Activated CD4-positive, alpha-beta T cell treated with anti-CD3 and anti-CD28 coated beads for 36 hours (primary cell): Measurements from ENCODE around the gene IQGAP2. TPM values are rescaled to one million over a fixed set of nuclear protein-coding genes. Genes with fewer than 3 reads are reported as not detected.
"Not testable (repeated sequence)": the region's sequence is repeated elsewhere in the genome, so short reads cannot be mapped to it uniquely, and the experiment has no call there.

Experiments
- ATAC-seq: fragments of 200-7000 bp; cut with Tn5 transposase; one replicate; pipeline ENCODE4 v1.10.0; 2021; ENCODE audit warnings: mild to moderate bottlenecking, moderate library complexity
- CTCF ChIA-PET: fragments of 350-600 bp; sonication (Branson Sonifier 250); formaldehyde crosslinking; loops from one replicate; lab custom pipeline; 2021; ENCODE audit warnings: antibody characterized with exemption; lab: Charles Lee
- POLR2A ChIA-PET: fragments of 350-600 bp; sonication (Branson Sonifier 250); formaldehyde crosslinking; loops from one replicate; lab custom pipeline; 2021; ENCODE audit warnings: antibody characterized with exemption, inconsistent platforms; lab: Charles Lee
- DNase-seq: peaks from one replicate; pipeline ENCODE4 v3.0.0-alpha.2; 2020
- H3K27ac Mint-ChIP-seq: one replicate; pipeline ENCODE4 v1.8.0; 2021; ENCODE audit warnings: mixed read lengths
- H3K27me3 Mint-ChIP-seq: one replicate; pipeline ENCODE4 v1.8.0; 2021; ENCODE audit warnings: mixed read lengths
- H3K36me3 Mint-ChIP-seq: one replicate; pipeline ENCODE4 v1.8.0; 2021; ENCODE audit warnings: low read depth, mixed read lengths
- H3K4me1 Mint-ChIP-seq: one replicate; pipeline ENCODE4 v1.8.0; 2021; ENCODE audit warnings: mixed read lengths
- H3K4me3 Mint-ChIP-seq: one replicate; pipeline ENCODE4 v1.8.0; 2021; ENCODE audit warnings: mild to moderate bottlenecking, moderate library complexity, mixed read lengths
- H3K9me3 Mint-ChIP-seq: one replicate; pipeline ENCODE4 v1.8.0; 2021; ENCODE audit warnings: low read depth, mixed read lengths
- intact Hi-C, 2 experiments: fragments of 100-400 bp; cut with DNase I in 1 of 2; cut with micrococcal nuclease in 1 of 2; formaldehyde crosslinking; loops; one replicate each; pipeline versions ENCODE4 v1.14.2 to v1.15.1; 2022 to 2024; cut with DNase I, micrococcal nuclease
- total RNA-seq, 2 experiments: library from RNA; stranded (reverse); gene quantifications; one replicate each; pipeline ENCODE4 v1.2.3, GENCODE V29; 2021

Gene IQGAP2
- total RNA-seq, 2 experiments from 2014 or later: 62.7 to 82.7 TPM

DNA sequence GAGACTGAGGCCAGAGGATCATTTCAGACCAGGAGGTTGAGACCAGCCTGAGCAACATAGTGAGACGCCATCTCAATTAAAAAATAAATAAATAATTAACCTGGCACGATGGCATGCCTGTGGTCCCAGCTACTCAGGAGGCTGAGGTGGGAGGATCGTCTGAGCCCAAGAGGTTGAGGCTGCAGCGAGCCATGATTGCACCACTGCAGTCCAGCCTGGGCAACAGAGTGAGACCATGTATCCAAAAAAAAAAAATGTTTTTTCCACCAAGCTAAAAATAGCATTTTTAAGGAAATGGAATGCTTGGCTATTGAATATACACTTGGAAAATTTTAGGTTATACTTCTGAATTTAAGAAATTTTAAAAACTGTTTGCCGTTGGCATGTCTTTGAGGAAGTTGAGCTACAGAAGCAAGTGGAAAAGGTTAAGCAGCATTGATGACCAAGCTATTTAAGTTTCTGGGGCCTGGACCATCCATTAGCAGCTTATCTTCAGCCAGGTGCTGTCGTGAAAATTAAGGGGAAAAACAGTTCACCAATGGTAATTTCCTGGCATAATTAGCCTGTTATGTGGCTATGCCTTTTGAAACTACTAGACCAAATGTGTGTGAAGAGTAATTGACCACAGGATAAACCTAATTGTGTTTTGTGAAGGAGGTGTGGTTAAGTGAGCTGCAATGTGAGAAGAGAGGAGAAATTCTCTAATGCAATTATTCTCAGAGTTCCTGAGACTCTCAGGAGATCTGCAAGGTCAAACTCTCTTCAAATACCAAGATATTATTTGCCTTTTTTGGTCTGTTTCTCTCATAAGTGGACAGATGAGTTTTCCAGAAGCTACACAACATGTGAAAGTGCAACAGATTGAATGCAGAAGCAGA is 333.8 kb downstream of the IQGAP2 start:
- Mint-ChIP-seq H3K27me3 (no peaks in the 10 kb centered on the region), H3K36me3 (no peaks in the 10 kb centered on the region), H3K27ac (no peak overlapping the region), H3K4me3 (no peak overlapping the region), H3K4me1 (peaks cover 24% of the 10 kb centered on the region), H3K9me3 (no peaks in the 10 kb centered on the region)
- intact Hi-C loops: loop anchor here in 1 of 2 experiments (5.0 kb wide), 1 partner anchor 195 kb away; no protein-coding TSS in a partner anchor
- ChIA-PET CTCF (interaction anchor here (0.7 to 6.9 kb wide), 4 partner anchors 14 to 589 kb away, joined by 3 to 43 read pairs (median 4); no protein-coding TSS in a partner anchor), POLR2A (no interaction called here)
- ATAC-seq: no peak
- DNase-seq: no peak

DNA sequence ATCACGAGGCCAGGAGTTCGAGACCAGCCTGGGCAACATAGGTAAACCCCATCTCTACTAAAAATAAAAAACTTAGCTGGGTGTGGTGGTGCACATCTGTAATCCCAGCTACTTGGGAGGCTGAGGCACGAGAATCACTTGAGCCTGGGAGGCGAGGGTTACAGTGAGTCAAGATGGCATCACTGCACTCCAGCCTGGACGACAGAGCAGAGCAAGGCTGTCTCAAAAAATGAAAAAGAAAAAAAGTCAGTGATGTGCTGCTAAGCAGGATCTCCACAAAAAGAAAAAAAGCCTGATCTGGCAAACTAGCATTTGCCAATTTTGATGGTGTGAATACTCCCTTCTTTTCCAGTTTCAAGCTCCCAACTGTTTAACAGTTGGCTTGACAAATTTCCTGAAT is 334.8 kb downstream of the IQGAP2 start:
- intact Hi-C loops: loop anchor here (2.0 to 5.0 kb wide), 6 partner anchors 23 to 335 kb away; partner anchors contain the start of gene IQGAP2 (in 1 of the 2)
- Mint-ChIP-seq H3K9me3 (no peaks in the 10 kb centered on the region), H3K27ac (no peak overlapping the region), H3K4me3 (no peak overlapping the region), H3K4me1 (peaks cover 24% of the 10 kb centered on the region), H3K36me3 (no peaks in the 10 kb centered on the region), H3K27me3 (no peaks in the 10 kb centered on the region)
- ATAC-seq (no peak), DNase-seq (no peak)
- CTCF ChIA-PET: interaction anchor here (0.6 to 6.9 kb wide), 4 partner anchors 12 to 62 kb away, joined by 3 to 43 read pairs (median 3); no protein-coding TSS in a partner anchor
- POLR2A ChIA-PET: no interaction called here

DNA sequence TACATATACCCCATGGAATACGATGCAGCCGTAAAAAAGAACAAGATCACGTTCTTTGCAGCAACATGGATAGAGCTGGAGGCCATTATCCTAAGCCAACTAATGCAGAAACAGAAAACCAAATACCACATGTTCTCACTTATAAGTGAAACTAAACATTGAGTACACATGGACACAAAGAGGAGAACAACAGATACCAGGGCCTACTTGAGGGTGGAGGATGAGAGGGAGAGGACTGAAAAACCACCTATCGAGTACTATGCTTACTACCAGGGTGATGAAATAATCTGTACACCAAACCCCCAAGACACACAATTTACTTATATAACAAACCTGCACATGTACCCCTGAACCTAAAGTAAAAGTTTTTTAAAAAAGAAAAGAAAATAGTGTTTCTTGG is 338.4 kb downstream of the IQGAP2 start:
- intact Hi-C loops, H3K27ac Mint-ChIP-seq: not testable (repeated sequence)

DNA sequence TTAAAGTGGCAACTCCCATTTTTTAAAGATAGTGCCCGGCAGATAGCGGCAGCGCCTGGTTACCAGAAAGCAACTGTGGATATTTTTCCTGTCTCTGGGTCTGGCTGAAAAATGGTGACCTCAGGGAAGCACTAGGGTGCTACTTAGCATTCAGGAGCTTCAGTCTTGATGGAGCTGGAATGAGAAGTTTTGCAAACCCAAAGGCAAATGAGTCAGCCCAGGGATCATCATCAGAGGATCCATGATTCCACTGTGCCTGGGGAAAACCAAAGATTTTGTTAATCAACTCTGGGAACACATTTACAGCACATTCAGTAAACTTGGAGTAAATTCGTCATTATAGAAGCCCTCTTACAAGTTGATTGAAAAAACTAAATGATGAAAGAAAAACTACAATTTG is 339.5 kb downstream of the IQGAP2 start:
- CTCF ChIA-PET: no interaction called here
- Mint-ChIP-seq H3K27ac (no peak overlapping the region), H3K27me3 (no peaks in the 10 kb centered on the region), H3K36me3 (no peaks in the 10 kb centered on the region), H3K9me3 (no peaks in the 10 kb centered on the region), H3K4me1 (peaks cover 19% of the 10 kb centered on the region), H3K4me3 (no peak overlapping the region)
- intact Hi-C loops: no loop called here
- DNase-seq (no peak), ATAC-seq (no peak)
- POLR2A ChIA-PET: no interaction called here

More for the DNA sequence above, 338.4 kb downstream of the IQGAP2 start:
- POLR2A ChIA-PET, H3K4me3 Mint-ChIP-seq, ATAC-seq, H3K9me3 Mint-ChIP-seq, H3K27me3 Mint-ChIP-seq, DNase-seq, H3K36me3 Mint-ChIP-seq: not testable (repeated sequence)
- CTCF ChIA-PET: interaction anchor here (6.9 kb wide), 1 partner anchor 33 kb away, joined by 43 read pairs; no protein-coding TSS in a partner anchor
- H3K4me1 Mint-ChIP-seq: peaks cover 24% of the 10 kb centered on the region

DNA sequence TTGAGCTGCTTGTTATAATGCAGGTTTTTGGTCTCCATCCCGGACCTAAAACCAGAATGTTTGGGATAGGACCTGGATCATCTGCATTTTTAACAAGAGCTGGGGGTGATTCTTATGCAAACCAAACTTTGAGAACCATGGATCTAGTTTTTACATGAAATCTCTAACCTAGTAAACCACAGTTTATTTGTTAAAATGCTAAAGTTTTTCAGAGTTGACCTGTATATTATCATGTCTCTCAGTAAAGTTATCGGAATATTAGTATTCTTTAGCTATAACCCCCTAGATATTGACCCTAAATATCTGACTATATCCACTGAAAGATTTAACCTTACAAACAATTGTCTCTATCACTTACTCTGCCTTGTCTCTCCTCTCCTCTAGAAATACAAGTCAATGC is 341.5 kb downstream of the IQGAP2 start:
- ATAC-seq: no peak
- no peak overlapping the region for H3K4me3 Mint-ChIP-seq
- H3K27ac Mint-ChIP-seq: no peak overlapping the region
- ChIA-PET POLR2A (no interaction called here), CTCF (interaction anchor here (0.6 to 1.8 kb wide), 5 partner anchors 10 to 1641 kb away, joined by 3 to 8 read pairs (median 4); no protein-coding TSS in a partner anchor)
- no peaks in the 10 kb centered on the region for H3K9me3 Mint-ChIP-seq
- peaks cover 3% of the 10 kb centered on the region for H3K4me1 Mint-ChIP-seq
- DNase-seq: no peak
- no peaks in the 10 kb centered on the region for H3K36me3 Mint-ChIP-seq
- intact Hi-C loops: no loop called here
- H3K27me3 Mint-ChIP-seq: no peaks in the 10 kb centered on the region

DNA sequence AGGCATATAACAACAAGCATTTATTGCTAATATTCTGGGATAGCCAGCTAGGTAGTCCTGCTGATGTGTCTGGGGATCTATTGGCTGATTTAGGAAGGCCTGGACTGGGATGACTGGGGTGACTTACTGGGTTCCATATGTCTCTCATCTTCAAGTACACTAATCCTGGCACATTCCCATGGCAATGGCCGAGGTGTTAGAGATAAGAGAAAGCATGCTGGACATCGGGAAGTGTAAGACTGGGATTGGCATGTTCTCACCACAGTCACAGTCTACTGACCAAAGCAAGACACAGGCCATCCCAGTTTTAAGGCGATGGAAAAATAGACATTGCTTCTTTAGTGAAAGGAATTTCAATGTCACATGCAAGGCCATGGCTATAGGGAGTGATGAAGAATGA is 342.6 kb downstream of the IQGAP2 start:
- no peak for ATAC-seq
- ChIA-PET POLR2A (no interaction called here), CTCF (interaction anchor here (1.8 kb wide), 1 partner anchor 29 kb away, joined by 8 read pairs; no protein-coding TSS in a partner anchor)
- no peaks in the 10 kb centered on the region for H3K9me3 Mint-ChIP-seq
- DNase-seq: no peak
- H3K4me1 Mint-ChIP-seq: no peaks in the 10 kb centered on the region
- no peak overlapping the region for H3K27ac Mint-ChIP-seq
- intact Hi-C loops: no loop called here
- no peak overlapping the region for H3K4me3 Mint-ChIP-seq
- H3K36me3 Mint-ChIP-seq: no peaks in the 10 kb centered on the region
- H3K27me3 Mint-ChIP-seq: no peaks in the 10 kb centered on the region

DNA sequence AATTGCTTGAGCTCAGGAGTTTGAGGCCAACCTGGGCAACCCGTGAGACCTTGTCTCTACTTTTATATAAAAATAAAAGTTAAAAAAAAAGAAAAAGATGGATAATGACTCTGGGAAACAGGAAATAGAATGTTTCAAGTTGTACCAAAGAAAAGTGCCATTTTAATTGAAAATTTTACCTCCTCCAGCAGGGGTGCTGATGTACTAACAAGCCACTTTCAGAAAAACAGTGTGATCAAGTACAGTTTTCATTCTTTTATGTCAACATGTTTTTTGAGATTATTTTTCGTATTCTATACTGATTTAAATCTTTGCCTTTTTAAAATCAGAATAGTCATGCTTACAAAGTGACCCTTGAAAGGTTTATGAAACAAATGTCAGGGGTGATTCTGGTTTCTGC is 343.6 kb downstream of the IQGAP2 start:
- CTCF ChIA-PET: interaction anchor here (0.7 to 1.7 kb wide), 2 partner anchors 12 to 28 kb away, joined by 3 to 5 read pairs; no protein-coding TSS in a partner anchor
- H3K27me3 Mint-ChIP-seq: no peaks in the 10 kb centered on the region

DNA sequence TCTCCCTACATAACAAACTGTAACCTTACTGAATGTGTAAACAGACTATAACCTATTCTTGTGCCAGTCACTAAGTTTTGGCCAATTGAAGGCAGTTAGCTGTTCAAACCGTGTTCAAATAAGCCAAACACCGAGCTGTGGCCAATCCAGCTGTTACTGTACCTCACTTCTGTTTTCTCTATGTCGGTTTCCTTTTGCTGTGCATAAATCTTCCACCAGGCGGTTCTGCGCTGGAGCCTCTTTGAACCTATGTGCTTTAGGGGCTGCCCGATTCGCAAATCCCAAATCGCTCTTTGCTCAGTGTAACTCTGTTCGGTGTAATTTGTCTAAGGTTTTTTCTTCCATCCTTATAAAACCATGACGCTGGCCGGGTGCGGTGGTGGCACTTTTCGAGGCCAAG is 344.6 kb downstream of the IQGAP2 start:
- Mint-ChIP-seq H3K4me1 (no peaks in the 10 kb centered on the region), H3K27ac (no peak overlapping the region), H3K36me3 (no peaks in the 10 kb centered on the region), H3K4me3 (no peak overlapping the region), H3K9me3 (no peaks in the 10 kb centered on the region), H3K27me3 (no peaks in the 10 kb centered on the region)
- ATAC-seq: no peak
- intact Hi-C loops: no loop called here
- CTCF ChIA-PET: interaction anchor here (1.7 kb wide), 1 partner anchor 27 kb away, joined by 5 read pairs; no protein-coding TSS in a partner anchor
- POLR2A ChIA-PET: no interaction called here
- no peak for DNase-seq

More for the DNA sequence above, 343.6 kb downstream of the IQGAP2 start:
- Mint-ChIP-seq H3K4me3 (no peak overlapping the region), H3K27ac (no peak overlapping the region), H3K36me3 (no peaks in the 10 kb centered on the region), H3K4me1 (no peaks in the 10 kb centered on the region), H3K9me3 (no peaks in the 10 kb centered on the region)
- POLR2A ChIA-PET: no interaction called here
- ATAC-seq: no peak
- no peak for DNase-seq
- intact Hi-C loops: no loop called here

DNA sequence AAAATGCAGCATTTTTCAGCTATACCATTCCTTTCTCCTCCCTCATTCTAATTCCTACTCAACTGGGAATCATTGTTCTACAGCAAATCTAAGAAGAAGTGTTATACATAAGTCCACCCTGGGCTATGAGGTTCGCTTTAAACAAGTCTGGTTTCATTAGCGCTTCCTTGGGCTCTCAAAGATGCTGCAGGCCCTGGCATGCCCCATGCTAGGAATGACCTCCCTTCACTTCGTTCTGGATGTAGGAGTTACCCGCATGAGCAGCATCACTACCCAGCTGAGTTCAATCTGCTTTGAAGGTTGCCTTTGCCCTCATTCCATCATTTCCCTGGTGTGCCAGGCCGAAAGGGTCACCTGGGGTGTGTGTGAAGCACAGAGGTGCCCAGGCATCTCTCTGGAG is 348.2 kb downstream of the IQGAP2 start:
- POLR2A ChIA-PET: no interaction called here
- Mint-ChIP-seq H3K36me3 (no peaks in the 10 kb centered on the region), H3K27me3 (no peaks in the 10 kb centered on the region), H3K4me1 (no peaks in the 10 kb centered on the region), H3K4me3 (no peak overlapping the region), H3K9me3 (no peaks in the 10 kb centered on the region), H3K27ac (no peak overlapping the region)
- CTCF ChIA-PET: interaction anchor here (1.7 kb wide), 1 partner anchor 23 kb away, joined by 4 read pairs; no protein-coding TSS in a partner anchor
- ATAC-seq: no peak
- no peak for DNase-seq
- intact Hi-C loops: no loop called here

DNA sequence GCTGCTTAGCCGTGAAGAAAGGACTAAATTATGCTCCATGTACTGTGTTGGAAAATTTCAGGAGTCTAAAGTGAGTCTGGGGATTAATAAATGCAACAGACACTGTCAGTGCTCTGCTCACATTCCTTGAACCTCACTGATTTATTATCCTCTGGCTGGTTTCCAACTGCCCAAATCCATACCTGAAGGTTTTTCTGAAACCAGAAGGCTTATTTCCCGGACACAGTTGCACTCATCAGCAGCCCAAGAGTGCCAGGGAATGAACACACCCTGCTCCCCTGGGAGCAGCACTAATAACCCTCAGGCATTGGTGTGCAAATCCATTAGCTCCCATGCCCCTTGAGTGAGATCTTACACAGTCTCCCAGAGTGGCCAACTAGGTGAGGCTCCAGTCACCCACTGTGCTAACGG is 351.6 kb downstream of the IQGAP2 start:
- Mint-ChIP-seq H3K4me3 (no peak overlapping the region), H3K27me3 (no peaks in the 10 kb centered on the region), H3K36me3 (no peaks in the 10 kb centered on the region), H3K27ac (no peak overlapping the region), H3K9me3 (no peaks in the 10 kb centered on the region), H3K4me1 (no peaks in the 10 kb centered on the region)
- intact Hi-C loops: no loop called here
- ChIA-PET CTCF (interaction anchor here (0.8 to 2.4 kb wide), 2 partner anchors 10 to 20 kb away, joined by 3 to 9 read pairs; no protein-coding TSS in a partner anchor), POLR2A (no interaction called here)
- no peak for DNase-seq
- ATAC-seq: no peak

DNA sequence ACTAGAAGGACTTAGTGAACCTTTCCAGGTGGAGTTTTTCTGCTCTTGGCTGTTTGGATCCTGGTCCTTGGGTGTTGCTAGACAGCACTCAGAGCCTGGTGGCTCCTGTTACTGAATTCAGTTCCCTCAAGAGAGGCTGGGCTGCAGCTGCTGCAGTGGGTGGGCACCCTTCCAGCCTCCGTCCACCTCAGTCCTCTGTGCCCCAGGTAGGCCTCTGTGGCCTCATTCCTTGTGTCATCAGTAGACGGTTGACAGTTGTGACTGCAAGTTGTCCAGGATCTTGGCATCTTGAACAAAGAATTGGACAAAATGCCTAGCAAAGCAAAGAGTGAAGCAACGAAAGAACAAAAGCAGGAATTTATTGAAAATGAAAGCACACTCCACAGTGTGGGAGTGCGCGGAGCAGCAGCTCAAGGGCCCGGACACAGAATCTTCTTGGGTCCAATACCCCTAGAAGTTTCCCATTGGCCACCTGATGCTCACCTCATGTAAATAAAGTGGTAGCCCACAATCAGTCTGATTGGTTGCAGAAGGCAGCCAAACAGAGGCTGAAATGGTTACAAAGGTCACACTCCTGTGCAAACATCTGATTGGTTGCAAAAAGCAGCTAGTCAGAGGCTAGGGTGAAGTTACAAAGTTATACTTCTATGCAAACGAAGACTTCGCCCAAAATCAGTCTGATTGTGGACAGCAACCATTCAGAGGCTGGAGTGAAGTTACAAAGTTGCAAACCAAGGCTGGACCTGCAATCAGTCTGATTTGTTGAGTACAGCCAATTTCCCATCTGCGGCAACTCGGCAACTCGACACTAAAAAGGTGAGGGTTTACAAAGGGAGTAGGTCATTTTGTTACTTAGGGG is 352.9 kb downstream of the IQGAP2 start:
- H3K27ac Mint-ChIP-seq: no peak overlapping the region
- intact Hi-C loops: no loop called here
- no peaks in the 10 kb centered on the region for H3K4me1 Mint-ChIP-seq
- H3K27me3 Mint-ChIP-seq: no peaks in the 10 kb centered on the region
- no peak for DNase-seq
- no peak for ATAC-seq
- H3K36me3 Mint-ChIP-seq: no peaks in the 10 kb centered on the region
- no peaks in the 10 kb centered on the region for H3K9me3 Mint-ChIP-seq
- ChIA-PET POLR2A (no interaction called here), CTCF (interaction anchor here (1.6 to 2.4 kb wide), 2 partner anchors 17 to 18 kb away, joined by 4 to 9 read pairs; no protein-coding TSS in a partner anchor)
- H3K4me3 Mint-ChIP-seq: no peak overlapping the region
